ENCODE results near the gene FBLN1. TPM values are rescaled to one million over a fixed set of nuclear protein-coding genes. Genes with fewer than 3 reads are reported as not detected.
A peak's percentile ranks its signal among the peaks of the same experiment; 100 is the strongest.
"Not testable (repeated sequence)": the region's sequence is repeated elsewhere in the genome, so short reads cannot be mapped to it uniquely, and the experiment has no call there.

The FBLN1 gene, protein sequence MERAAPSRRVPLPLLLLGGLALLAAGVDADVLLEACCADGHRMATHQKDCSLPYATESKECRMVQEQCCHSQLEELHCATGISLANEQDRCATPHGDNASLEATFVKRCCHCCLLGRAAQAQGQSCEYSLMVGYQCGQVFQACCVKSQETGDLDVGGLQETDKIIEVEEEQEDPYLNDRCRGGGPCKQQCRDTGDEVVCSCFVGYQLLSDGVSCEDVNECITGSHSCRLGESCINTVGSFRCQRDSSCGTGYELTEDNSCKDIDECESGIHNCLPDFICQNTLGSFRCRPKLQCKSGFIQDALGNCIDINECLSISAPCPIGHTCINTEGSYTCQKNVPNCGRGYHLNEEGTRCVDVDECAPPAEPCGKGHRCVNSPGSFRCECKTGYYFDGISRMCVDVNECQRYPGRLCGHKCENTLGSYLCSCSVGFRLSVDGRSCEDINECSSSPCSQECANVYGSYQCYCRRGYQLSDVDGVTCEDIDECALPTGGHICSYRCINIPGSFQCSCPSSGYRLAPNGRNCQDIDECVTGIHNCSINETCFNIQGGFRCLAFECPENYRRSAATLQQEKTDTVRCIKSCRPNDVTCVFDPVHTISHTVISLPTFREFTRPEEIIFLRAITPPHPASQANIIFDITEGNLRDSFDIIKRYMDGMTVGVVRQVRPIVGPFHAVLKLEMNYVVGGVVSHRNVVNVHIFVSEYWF
- polyA plus RNA-seq (2012; ENCODE audit: insufficient read depth, insufficient read length) = 26.2 TPM

DNA sequence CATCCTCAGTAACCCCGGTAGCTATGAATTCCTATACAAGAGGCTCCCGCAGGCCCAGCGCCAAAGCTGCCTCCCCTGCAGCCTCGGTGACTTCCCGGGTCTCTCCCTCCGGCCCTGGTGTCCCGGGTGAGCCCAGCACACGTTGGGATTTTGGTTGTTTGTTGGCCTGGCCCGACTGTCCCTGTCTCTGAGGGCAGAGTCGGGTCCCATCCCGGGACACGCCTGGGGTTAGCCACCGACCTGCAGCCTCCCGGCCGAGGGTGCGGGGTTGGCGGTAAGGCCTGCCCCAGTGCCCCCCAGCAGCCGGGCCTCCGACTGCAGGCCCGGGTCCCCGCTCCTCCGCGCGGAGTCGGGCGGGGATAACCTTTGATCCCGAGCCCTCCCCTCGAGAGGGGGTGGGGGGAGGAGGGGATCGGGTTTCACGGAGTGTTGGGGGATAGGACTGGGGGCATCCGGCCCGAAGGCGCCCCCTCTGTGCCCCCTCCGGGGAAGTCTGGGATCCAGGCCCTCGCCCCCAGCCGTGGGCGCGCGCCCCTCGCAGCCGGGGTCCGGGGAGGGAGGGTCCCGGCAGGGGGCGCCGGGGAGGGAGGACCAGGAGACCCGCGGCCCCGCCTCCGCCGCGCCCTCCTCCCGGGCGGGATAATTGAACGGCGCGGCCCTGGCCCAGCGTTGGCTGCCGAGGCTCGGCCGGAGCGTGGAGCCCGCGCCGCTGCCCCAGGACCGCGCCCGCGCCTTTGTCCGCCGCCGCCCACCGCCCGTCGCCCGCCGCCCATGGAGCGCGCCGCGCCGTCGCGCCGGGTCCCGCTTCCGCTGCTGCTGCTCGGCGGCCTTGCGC is at the start of gene FBLN1:
FBLN1 (plus strand) TSS at position 669 of the 835 bp plus-strand sequence; CDS start at position 772, 103 bp downstream.
- no peak for DNase-seq (ENCODE audit: low read depth, low spot score)
- H3K4me3 ChIP-seq (ENCODE audit: low read length) = no peak within 1 kb of the TSS

DNA sequence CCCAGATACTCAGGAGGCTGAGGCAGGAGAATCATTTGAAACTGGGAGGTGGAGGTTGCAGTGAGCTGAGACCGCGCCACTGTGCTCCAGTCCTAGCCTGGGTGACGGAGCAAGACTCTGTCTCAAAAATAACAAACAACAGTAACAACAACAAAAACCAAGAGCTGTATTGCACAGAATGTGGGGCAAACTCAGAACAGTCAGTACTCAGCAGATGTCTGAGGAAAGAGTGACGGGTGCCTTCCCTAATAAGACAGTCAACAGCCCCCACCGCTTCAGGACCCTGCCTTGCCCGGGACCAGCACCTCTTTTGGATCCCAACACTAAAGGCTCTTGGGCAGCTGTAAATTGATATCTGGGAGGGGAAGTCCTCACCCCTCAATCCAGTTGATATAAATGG is 48.9 kb upstream of the FBLN1 start:
- no peak overlapping the region for H3K4me3 ChIP-seq (ENCODE audit: low read length)

DNA sequence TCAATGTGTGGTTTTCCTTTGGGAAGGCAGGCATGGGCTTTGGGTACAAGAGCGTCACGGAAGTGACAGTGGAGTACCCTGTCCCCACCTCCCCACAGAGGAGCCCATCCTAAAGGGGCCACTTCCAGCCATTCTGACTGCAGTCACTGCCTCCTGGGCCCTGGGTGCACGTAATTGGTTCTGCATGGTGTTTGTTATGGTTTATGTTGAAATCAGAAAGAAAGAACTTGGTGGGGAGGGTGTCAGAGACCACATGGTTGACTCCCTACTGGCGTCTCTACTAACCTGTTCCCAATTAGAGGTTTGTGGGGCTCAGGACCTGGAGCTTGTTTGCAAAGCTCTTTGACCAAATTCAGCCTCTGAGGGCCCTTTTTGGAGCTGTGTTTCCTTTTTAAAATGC is 48.4 kb upstream of the FBLN1 start:
- DNase-seq (ENCODE audit: low read depth, low spot score) = no peak
- H3K4me3 ChIP-seq (ENCODE audit: low read length) = no peak overlapping the region

More for the DNA sequence above, 48.9 kb upstream of the FBLN1 start:
- no peak for DNase-seq (ENCODE audit: low read depth, low spot score)

DNA sequence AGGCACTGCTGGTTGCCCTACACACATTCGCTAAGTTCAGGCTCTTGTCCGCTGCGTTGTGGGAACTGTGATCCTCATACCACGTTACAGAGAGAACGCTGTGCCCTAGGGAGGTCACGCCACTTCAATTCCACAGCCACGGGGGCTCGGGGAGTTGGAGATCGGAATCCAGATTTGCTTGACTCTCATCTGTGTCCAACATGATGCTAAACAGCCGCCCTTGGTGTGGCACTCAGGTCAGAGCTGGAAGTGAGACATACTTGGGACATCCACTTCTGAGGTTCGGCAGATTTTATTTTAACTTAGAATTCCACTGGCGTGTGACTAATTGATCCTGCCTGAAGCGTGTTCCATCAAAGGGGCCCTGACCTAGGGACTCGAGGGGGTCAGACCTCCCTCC is 47.5 kb upstream of the FBLN1 start:
- DNase-seq (ENCODE audit: low read depth, low spot score) = no peak
- H3K4me3 ChIP-seq (ENCODE audit: low read length) = no peak overlapping the region

DNA sequence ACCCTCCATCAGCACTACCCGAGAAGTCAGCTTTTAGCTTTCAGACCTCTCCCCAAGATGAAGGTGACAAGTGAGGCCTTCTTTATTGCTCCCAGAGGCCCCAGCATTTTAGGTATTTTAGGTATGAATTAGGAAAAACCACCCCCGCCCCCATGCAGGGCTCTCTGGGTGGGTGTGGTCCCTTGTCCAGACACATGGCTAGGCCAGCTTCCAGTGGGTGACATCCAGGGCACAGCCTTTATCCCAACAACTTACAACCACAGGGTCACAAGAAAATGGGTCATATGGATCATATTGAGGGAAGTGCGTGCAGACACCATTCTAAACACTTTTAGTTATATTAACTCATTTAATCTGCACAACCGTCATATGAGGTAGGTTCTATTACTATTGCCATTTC is 47.1 kb upstream of the FBLN1 start:
- DNase-seq (ENCODE audit: low read depth, low spot score) = no peak
- H3K4me3 ChIP-seq (ENCODE audit: low read length) = no peak overlapping the region

DNA sequence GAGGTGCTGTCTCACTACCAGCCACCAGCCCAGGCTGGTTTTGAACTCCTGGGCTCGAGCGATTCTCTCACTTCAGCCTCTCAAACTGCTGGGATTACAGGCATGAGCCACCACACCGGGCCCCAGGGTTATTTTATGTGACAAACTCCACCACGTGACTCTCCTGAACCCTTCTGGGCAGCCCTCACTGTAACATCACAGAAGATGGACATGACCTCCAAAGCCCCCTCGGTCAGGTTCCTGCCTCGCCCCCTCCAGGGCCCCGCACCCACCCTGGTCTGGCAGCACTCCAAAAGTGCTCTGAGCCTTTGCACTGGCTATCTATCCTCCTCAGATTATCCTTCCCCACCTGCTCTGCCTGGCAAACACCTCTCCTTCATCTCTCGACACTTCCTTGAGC is 45.9 kb upstream of the FBLN1 start:
- no peak for DNase-seq (ENCODE audit: low read depth, low spot score)
- H3K4me3 ChIP-seq (ENCODE audit: low read length) = no peak overlapping the region

DNA sequence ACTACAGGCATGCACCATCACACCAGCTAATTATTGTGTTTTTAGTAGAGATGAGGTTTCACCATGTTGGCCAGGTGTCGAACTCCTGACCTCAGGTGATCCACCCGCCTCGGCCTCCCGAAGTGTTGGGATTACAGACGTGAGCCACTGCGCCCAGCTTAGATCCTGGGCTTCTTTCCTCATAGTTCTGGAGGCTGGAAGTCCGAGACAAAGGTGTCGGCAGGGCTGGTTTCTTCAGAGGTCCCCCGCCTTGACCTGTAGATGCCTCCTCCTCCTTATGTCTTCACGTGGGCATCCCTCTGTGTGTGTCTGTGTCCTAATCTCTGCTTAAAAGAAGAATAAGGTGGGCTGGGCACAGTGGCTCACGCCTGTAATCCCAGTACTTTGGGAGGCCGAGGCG is 44.2 kb upstream of the FBLN1 start:
- H3K4me3 ChIP-seq (ENCODE audit: low read length) = no peak overlapping the region
- no peak for DNase-seq (ENCODE audit: low read depth, low spot score)

DNA sequence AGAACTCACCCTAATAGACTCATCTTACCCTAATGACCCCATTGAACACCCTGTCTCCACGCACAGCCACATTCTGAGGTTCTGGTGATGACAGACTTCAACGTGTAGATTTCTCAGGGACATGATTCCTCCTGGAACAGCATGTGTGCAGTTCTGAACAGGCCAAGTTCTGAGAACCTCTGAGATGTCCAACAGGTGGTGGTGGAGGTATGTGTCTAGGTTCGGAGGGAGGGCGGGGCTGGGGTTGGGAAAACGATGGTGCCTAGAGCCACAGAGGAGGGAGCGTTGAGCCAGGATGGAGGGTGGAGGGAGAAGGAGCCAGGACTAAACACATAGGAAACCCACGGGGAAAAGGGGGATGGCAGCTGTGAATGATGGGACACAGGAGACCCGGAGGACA is 43.4 kb upstream of the FBLN1 start:
- H3K4me3 ChIP-seq (ENCODE audit: low read length) = no peak overlapping the region
- DNase-seq (ENCODE audit: low read depth, low spot score) = no peak

DNA sequence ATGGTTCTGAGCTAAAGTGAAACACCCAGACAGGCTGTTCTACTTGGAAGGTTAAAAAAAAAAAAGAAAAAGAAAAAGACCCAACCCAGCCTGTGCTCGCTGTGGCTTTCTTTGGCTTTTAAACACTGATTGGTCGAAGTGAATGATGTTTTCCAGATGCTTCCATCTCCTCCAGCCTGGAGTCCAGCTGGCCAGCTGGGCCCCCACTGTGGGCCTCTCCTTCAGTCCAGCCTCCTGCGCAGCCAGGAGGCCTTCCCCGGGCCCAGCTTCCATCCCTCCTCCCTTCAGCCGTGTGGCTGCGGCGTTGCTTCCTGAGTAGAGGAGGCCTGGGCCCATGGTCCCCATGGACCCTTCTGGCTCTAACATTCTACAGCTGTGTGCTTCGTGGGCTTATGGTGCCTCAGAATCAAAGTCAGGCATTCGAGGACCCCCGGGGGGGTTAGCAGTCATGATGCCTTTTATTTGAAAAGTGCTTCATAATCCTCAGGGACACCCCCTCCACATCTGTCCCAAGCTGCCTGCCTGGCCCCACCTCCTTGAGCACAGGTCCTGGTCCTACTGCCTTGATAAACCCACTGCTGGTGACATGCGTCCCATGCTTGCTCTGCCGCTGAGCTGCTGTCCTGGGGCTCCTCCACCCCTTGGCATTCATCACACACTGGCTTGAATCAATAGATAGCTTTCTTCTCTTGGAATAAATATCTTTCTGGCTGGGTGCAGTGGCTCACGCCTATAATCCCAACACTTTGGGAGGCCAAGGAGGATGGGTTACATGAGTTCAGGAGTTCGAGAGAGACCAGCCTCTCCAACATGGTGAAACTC is 42.2 kb upstream of the FBLN1 start:
- H3K4me3 ChIP-seq (ENCODE audit: low read length) = no peak overlapping the region
- no peak for DNase-seq (ENCODE audit: low read depth, low spot score)

DNA sequence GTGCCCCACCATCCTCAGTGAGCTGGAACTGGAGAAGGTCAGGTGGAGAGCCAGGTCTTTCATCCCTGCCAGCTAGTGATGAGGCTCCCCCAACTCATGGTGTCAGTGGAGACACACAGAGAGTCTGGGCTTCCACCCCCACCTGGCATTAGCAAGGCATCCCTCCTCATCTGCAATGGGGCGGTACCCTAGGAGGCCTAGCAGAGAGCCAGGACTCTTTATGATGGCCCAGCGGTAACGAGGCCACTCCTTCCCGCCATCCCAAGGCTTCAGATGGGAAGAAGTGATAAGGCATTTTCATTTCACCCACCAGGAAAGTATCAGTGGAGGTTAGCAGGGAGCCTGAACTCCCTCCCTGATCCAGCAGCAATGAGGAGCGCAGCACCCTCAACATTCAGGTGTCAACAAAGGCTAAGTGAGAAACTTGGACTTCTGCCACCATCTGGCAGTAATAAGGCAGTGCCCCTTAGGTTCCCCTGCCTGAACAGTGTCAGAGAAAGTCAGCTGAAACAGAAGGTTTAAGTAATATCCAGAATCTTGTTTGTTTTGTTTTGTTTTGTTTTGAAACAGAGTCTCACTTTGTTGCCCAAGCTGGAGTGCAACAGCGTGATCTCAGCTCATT is 40.5 kb upstream of the FBLN1 start:
- peak; percentile 22 for DNase-seq (ENCODE audit: low read depth, low spot score)
- H3K4me3 ChIP-seq (ENCODE audit: low read length) = no peak overlapping the region

DNA sequence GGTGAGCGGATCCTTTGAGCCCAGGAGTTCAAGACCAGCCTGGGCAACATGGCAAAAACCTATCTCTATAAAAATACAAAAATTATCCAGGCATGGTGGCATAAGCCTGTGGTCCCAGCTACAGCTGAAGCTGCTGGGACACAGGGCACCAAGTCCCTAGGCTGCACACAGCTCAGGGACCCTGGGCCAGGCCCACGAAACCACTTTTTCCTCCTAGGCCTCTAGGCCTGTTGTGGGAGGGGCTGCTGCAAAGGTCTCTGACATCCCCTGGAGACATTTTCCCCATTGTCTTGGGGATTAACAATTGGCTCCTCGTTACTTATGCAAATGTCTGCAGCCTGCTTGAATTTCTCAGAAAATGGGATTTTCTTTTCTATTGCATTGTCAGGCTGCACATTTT is 39.0 kb upstream of the FBLN1 start:
- H3K4me3 ChIP-seq (ENCODE audit: low read length); DNase-seq (ENCODE audit: low read depth, low spot score): not testable (repeated sequence)

DNA sequence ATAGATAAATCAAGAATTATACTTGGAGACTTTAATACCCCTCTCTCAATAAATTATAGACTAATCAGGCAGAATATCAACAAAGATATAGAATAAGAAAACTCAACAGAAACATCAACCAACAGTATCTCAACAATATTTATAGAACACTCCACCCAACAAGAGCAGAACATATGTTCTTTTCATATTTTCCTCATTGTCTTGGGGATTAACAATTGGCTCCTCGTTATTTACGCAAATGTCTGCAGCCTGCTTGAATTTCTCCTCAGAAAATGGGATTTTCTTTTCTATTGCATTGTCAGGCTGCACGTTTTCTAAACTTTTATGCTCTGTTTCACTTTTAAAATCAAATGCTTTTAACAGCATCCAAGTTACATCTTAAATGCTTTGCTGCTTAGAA is 37.0 kb upstream of the FBLN1 start:
- H3K4me3 ChIP-seq (ENCODE audit: low read length) = no peak overlapping the region
- DNase-seq (ENCODE audit: low read depth, low spot score) = no peak

DNA sequence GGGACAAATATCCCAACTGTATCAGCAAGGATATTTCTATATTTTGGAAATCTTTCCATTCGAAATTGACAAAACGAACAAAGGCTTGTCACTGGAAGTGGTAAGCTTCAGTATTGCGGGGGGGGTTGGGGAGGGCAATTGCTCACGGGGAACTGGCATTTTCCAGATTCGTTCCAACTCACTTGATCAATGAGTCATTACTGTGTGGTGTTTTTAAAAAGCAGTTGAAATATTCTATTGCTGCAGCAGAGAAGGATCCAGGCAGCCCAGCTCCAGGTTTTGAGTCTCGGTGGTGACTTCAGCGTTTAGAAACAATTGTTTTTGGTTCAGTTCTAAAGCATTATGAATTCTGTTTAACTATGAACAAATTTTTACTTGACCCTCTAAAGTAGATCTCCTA is 33.8 kb upstream of the FBLN1 start:
- H3K4me3 ChIP-seq (ENCODE audit: low read length) = no peak overlapping the region
- no peak for DNase-seq (ENCODE audit: low read depth, low spot score)

DNA sequence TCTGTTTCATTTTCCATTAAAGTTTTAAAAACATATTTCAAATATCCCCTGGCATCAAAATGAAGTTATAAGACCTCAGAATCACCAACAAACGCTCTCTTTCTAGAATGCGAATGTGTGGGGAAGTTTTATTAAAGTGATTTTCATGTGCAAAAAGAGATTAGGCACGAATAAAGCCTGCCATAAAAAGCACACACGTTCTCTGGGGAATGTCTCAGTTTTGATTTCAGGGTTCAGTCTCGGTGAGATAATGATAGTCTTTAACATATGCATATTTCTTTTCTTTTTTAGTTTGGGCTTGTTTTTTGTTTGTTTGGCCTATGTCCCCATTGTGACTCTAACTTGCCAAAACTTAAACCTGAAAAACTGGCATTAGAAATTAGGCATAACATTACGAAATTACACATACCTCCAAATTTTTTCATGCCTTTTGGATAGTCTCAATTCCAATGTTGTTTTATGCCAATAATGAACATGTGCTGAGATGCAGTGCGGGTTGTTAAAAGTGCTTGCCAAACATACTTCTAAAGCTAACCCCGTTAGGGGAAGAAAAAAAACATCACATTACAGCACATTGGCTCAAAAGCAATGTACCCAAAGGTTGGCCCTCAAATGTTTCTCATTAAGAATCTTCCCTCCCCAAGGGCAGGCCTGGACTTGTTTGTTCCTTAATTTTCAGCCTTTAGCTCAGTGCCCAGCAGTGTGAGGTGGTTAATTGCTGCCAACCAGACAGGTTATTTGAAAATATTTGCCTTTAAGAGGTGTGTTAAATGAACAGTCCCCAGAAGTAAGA is 33.2 kb upstream of the FBLN1 start:
- H3K4me3 ChIP-seq (ENCODE audit: low read length) = no peak overlapping the region
- DNase-seq (ENCODE audit: low read depth, low spot score) = no peak

DNA sequence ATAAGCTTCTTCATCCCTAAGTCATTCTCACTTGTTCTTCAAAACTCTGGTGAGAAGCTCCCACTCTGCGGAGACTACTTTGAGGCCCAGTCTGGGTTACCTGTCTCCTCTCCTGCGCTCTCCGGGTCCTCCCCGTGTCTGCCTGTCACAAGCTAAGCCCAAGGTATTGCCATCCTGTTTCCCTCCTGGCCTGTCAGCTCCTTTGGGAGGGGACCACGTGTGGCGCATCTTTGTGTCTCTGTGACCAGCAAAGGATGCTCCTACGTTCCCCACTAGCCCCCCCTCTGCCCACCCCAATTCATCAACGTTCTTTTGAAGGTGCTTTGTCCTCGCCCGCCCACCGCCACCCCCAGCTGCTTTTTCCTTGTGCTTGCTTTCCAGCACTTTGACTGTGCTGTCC is 31.8 kb upstream of the FBLN1 start:
- no peak overlapping the region for H3K4me3 ChIP-seq (ENCODE audit: low read length)
- DNase-seq (ENCODE audit: low read depth, low spot score) = no peak

DNA sequence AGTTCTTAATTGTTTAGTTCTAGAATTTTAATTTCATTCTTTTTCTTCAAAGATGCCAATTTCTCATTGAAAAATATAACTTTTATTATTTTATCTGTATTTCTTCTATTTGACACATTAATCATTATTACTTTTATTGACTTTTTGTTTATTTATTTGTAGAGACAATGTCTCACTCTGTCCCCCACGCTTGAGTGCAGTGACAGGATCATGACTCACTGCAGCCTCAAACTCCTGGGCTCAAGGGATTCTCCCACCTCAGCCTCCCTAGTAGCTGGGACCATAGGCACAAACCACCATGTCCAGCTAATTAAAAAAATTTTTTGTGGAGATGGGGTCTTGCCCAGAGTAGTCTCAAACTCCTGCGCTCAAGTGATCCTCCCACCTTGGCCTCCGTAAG is 30.3 kb upstream of the FBLN1 start:
- no peak overlapping the region for H3K4me3 ChIP-seq (ENCODE audit: low read length)
- no peak for DNase-seq (ENCODE audit: low read depth, low spot score)

DNA sequence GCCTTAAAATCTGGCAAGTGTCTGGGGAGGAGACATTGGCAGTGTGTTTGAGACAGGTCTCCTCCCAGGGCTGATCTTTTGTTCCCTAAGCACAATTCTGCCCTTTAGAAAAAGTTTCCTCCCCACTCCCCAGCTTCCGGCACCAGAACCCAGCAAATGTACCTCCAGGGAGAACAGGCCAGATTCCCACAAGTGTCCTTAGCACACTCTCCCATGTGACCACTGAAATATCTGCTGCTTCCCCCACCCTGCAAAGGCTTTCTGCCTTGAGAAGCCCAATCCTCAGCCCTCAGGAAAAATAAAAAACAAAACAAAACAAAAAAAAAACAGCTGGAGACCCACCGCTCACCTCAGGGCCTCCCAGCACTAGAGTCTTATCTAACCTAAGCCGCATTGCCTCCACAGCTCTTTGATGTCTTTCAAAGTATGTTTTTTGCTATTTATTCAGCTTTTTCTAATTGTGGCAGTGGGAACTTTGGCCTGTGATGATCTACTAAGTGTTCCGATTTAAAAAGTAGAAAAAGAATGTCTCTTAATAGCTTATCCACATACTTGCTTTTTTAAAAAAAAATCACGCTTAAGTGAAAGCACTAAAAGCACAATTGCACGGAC is 29.0 kb upstream of the FBLN1 start:
- peak; percentile 16 for DNase-seq (ENCODE audit: low read depth, low spot score)
- H3K4me3 ChIP-seq (ENCODE audit: low read length) = no peak overlapping the region
